MM.1S (cell line): ENCODE measurements around the gene HOXA2.

Experiments used
- DNase-seq: peaks from one replicate; pipeline ENCODE4 v3.0.0-alpha.2; 2015
- H2AFZ ChIP-seq: fragments of 300-600 bp; sonication (generic); 2 replicates; pipeline ENCODE4 v1.6.0; 2016; ENCODE audit warnings: antibody characterized with exemption, low read length
- H3F3A ChIP-seq: fragments of 300-600 bp; sonication (generic); 2 replicates; pipeline ENCODE4 v1.6.1; 2016; ENCODE audit warnings: mild to moderate bottlenecking, antibody characterized with exemption, low read length, moderate library complexity, mixed read lengths; ENCODE audit not compliant: insufficient read depth
- H3K27ac ChIP-seq: fragments of 300-600 bp; sonication (generic); 2 replicates; pipeline ENCODE4 v1.5.1; 2016; ENCODE audit warnings: mild to moderate bottlenecking, low read length
- H3K27me3 ChIP-seq: fragments of 300-600 bp; sonication (generic); replicated peaks from 2 replicates; pipeline ENCODE4 v1.6.0; 2016; ENCODE audit warnings: low read length; ENCODE audit not compliant: insufficient read depth
- H3K36me3 ChIP-seq: fragments of 300-600 bp; sonication (generic); replicated peaks from 2 replicates; pipeline ENCODE4 v1.6.1; 2016; ENCODE audit warnings: mild to moderate bottlenecking, low read length, mixed read lengths; ENCODE audit not compliant: insufficient read depth
- H3K4me1 ChIP-seq: fragments of 300-600 bp; sonication (generic); 2 replicates; pipeline ENCODE4 v1.6.1; 2016; ENCODE audit warnings: low read length, mixed read lengths
- H3K4me2 ChIP-seq: fragments of 300-600 bp; sonication (generic); 2 replicates; pipeline ENCODE4 v1.6.0; 2016; ENCODE audit warnings: low read depth, low read length
- H3K4me3 ChIP-seq: fragments of 300-600 bp; sonication (generic); 2 replicates; pipeline ENCODE4 v1.5.1; 2016; ENCODE audit warnings: low read length, mixed read lengths
- H3K79me2 ChIP-seq: fragments of 300-600 bp; sonication (generic); 2 replicates; pipeline ENCODE4 v1.6.1; 2016; ENCODE audit warnings: mixed run types, low read length, mixed read lengths
- H3K9ac ChIP-seq: fragments of 300-600 bp; sonication (generic); 2 replicates; pipeline ENCODE4 v1.6.1; 2016; ENCODE audit warnings: low read length, mixed read lengths
- H3K9me2 ChIP-seq: fragments of 300-600 bp; sonication (generic); replicated peaks from 2 replicates; pipeline ENCODE4 v1.6.1; 2016; ENCODE audit warnings: mild to moderate bottlenecking, low read length, mixed read lengths; ENCODE audit not compliant: insufficient read depth
- H3K9me3 ChIP-seq: fragments of 300-600 bp; sonication (generic); replicated peaks from 2 replicates; pipeline ENCODE4 v1.6.1; 2016; ENCODE audit warnings: mild to moderate bottlenecking, low read length, mixed read lengths; ENCODE audit not compliant: insufficient read depth
- H4K20me1 ChIP-seq: fragments of 300-600 bp; sonication (generic); 2 replicates; pipeline ENCODE4 v1.6.1; 2016; ENCODE audit warnings: mild to moderate bottlenecking, low read length, moderate library complexity, mixed read lengths; ENCODE audit not compliant: insufficient read depth
- CTCF ChIP-seq: fragments of 300-600 bp; sonication (generic); IDR thresholded peaks from 2 replicates; pipeline ENCODE4 v1.5.1; 2016; ENCODE audit warnings: antibody characterized with exemption, low read length, mixed read lengths
- EZH2 ChIP-seq: fragments of 300-600 bp; sonication (generic); optimal IDR thresholded peaks from 2 replicates; pipeline ENCODE3; 2017; ENCODE audit warnings: low read depth, mild to moderate bottlenecking, antibody characterized with exemption, low read length, mixed read lengths
- EZH2phosphoT487 ChIP-seq: fragments of 300-600 bp; sonication (generic); IDR thresholded peaks from 2 replicates; pipeline ENCODE4 v1.6.1; 2018; ENCODE audit warnings: antibody characterized with exemption, low read length

The HOXA2 gene

GRCh38 chr7:27137640-27138315, 35.3 kb upstream of the HOXA2 start:
- Histone ChIP-seq H3K27ac (no peak overlapping the region), H4K20me1 (no peaks in the 10 kb centered on the region), H3K36me3 (no peaks in the 10 kb centered on the region), H2AFZ (no peak overlapping the region), H3K4me2 (no peak overlapping the region), H3F3A (no peaks in the 10 kb centered on the region), H3K27me3 (no peaks in the 10 kb centered on the region), H3K9me2 (no peaks in the 10 kb centered on the region), H3K9me3 (no peaks in the 10 kb centered on the region), H3K79me2 (no peaks in the 10 kb centered on the region), H3K9ac (no peak overlapping the region), H3K4me3 (no peak overlapping the region), H3K4me1 (no peaks in the 10 kb centered on the region)
- no peak for TF ChIP-seq CTCF
- TF ChIP-seq EZH2phosphoT487, result no peak
- TF ChIP-seq EZH2, result no peak
- DNase-seq, result no peak

GRCh38 chr7:27134392-27134791, 31.9 kb upstream of the HOXA2 start:
- Histone ChIP-seq H3K9me3 (no peaks in the 10 kb centered on the region), H3K27ac (no peak overlapping the region), H3K27me3 (peaks cover 3% of the 10 kb centered on the region; the same call in 1 of the 2 replicates), H3K79me2 (no peaks in the 10 kb centered on the region), H3K9me2 (no peaks in the 10 kb centered on the region), H2AFZ (no peak overlapping the region), H3K4me3 (no peak overlapping the region), H3K4me2 (no peak overlapping the region), H4K20me1 (no peaks in the 10 kb centered on the region), H3F3A (no peaks in the 10 kb centered on the region), H3K36me3 (no peaks in the 10 kb centered on the region), H3K9ac (no peak overlapping the region), H3K4me1 (no peaks in the 10 kb centered on the region)
- no peak for TF ChIP-seq EZH2
- no peak for TF ChIP-seq EZH2phosphoT487
- no peak for TF ChIP-seq CTCF
- DNase-seq, result no peak

- Histone ChIP-seq H3F3A (no peaks in the 10 kb centered on the region), H3K36me3 (no peaks in the 10 kb centered on the region), H3K79me2 (no peaks in the 10 kb centered on the region), H4K20me1 (no peaks in the 10 kb centered on the region), H2AFZ (no peak overlapping the region), H3K27ac (no peak overlapping the region), H3K4me1 (no peaks in the 10 kb centered on the region), H3K27me3 (peaks cover 3% of the 10 kb centered on the region; the same call in 1 of the 2 replicates), H3K9me2 (no peaks in the 10 kb centered on the region), H3K9ac (no peak overlapping the region), H3K4me3 (no peak overlapping the region), H3K4me2 (no peak overlapping the region), H3K9me3 (no peaks in the 10 kb centered on the region)
- DNase-seq, result no peak
- TF ChIP-seq CTCF (no peak), EZH2phosphoT487 (no peak), EZH2 (no peak)
Observed at GRCh38 chr7:27133409-27134231, 31.1 kb upstream of the HOXA2 start.
